Tibial nerve (tissue), 4 donors: Measurements from ENCODE around the gene ARID3A. TPM values are rescaled to one million over a fixed set of nuclear protein-coding genes. Genes with fewer than 3 reads are reported as not detected.

Source experiments
- DNase-seq, 2 donors: peaks; one replicate each; pipeline ENCODE4 v3.0.0-alpha.2; 2019; ENCODE audit warnings: low spot score in 2 of 2
- H3K27ac ChIP-seq, 4 donors: fragments of 200-600 bp; sonication (generic) in 3 of 4; one replicate each; pipeline ENCODE4 v1.5.1; 2017 to 2019; ENCODE audit warnings: mild to moderate bottlenecking in 1 of 4
- H3K27me3 ChIP-seq, 2 donors: fragments of 200-600 bp; sonication (generic) in 1 of 2; one replicate each; pipeline versions ENCODE4 v1.5.1 to v1.6.0; 2017 to 2019
- H3K36me3 ChIP-seq, 3 donors: fragments of 200-600 bp; sonication (generic); one replicate each; pipeline ENCODE4 v1.5.1; 2018 to 2019
- H3K4me1 ChIP-seq, 4 donors: fragments of 200-600 bp; sonication (generic) in 3 of 4; one replicate each; pipeline ENCODE4 v1.5.1; 2017 to 2019
- H3K4me3 ChIP-seq, 4 donors: fragments of 200-600 bp; sonication (generic) in 3 of 4; one replicate each; pipeline ENCODE4 v1.5.1; 2017 to 2019; ENCODE audit warnings: mild to moderate bottlenecking in 1 of 4, moderate library complexity in 1 of 4
- H3K9me3 ChIP-seq, 4 donors: fragments of 200-600 bp; sonication (generic) in 3 of 4; one replicate each; pipeline ENCODE4 v1.5.1; 2017 to 2019
- EP300 ChIP-seq, 2 donors: sonication (generic); formaldehyde crosslinking; IDR thresholded peaks; one replicate each; pipeline ENCODE4 v1.6.1; 2017; ENCODE audit warnings: antibody characterized with exemption in 2 of 2, mild to moderate bottlenecking in 1 of 2
- POLR2A ChIP-seq, 2 donors: fragments of 450-650 bp; IDR thresholded peaks; one replicate each; pipeline ENCODE4 v1.6.1; 2017; ENCODE audit warnings: antibody characterized with exemption in 2 of 2, mild to moderate bottlenecking in 2 of 2, moderate library complexity in 2 of 2
- WGBS, 2 donors: methylation state at CpG; one replicate each; pipeline ENCODE4 v1.1.5; 2018; 5-methylcytosine and 5-hydroxymethylcytosine counted together
- total RNA-seq, 4 donors: library from RNA; depleted of rRNA; stranded (reverse); fragments of >200 nt; gene quantifications; one replicate each; pipeline ENCODE4 v1.1.0, GENCODE V29; 2016
- TF ChIP-seq, protein P1 (sequence below), 5 experiments: fragments of 200-600 bp in 3 of 5; fragments of 450-650 bp in 2 of 5; sonication (generic) in 3 of 5; IDR thresholded peaks; one replicate each; pipeline ENCODE4 v1.5.1; 2016 to 2019; ENCODE audit warnings: antibody characterized with exemption in 5 of 5, mild to moderate bottlenecking in 3 of 5, moderate library complexity in 2 of 5

ARID3A gene
- total RNA-seq, 4 donors from 2014 or later = 8.1 to 15.3 (median 12.5) TPM

DNA sequence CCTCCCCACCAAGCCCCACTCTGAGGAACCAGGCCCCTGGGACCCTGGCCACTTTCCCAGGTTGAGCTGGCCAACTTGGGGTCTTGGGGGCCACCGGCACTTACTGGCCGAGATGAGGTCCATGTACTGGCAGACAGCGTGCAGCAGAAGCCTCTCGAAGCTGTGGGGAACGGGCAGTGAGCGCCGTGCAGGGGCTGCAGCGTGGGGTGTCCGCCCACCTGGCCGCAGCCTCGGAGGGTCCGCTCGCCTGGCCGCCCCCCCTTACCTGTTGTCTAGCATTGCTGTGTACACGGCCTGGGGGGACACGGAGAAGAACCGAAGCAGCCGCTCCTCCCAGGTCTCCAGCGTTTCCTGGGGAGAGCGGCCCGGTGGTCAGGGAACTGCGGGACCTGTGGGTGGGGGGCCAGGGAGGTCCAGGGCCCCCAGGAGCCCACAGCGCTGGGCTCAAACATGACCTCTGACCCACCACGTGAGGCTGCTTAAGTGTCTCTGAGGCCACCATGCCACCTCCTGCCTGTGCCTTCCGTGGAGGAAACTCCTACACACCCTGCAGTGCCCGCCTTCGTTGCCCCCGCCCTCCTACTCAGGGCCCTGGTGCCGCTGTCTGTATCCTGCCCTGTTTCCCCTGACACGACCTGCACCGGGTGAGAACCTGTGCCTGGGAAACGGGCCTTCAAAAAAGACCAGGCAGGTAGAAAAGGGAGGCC, 26.3 kb upstream of the ARID3A start:
- 87 to 89% methylated on average over 20 to 27 of the region's 32 CpGs for WGBS, 2 donors
- Histone ChIP-seq H3K36me3 (peaks cover 0 to 47% (median 0%) of the 10 kb centered on the region in 3 donors), H3K4me1 (peaks cover 0 to 6% (median 0%) of the 10 kb centered on the region in 4 donors), H3K9me3 (no peaks in the 10 kb centered on the region), H3K4me3 (no peak overlapping the region), H3K27me3 (no peaks in the 10 kb centered on the region), H3K27ac (no peak overlapping the region)
- no peak for DNase-seq
- TF ChIP-seq EP300 (IDR thresholded peaks at IDR 0.05) = no peak
- no peak for TF ChIP-seq POLR2A (IDR thresholded peaks at IDR 0.05)
- TF ChIP-seq, protein P1, sequence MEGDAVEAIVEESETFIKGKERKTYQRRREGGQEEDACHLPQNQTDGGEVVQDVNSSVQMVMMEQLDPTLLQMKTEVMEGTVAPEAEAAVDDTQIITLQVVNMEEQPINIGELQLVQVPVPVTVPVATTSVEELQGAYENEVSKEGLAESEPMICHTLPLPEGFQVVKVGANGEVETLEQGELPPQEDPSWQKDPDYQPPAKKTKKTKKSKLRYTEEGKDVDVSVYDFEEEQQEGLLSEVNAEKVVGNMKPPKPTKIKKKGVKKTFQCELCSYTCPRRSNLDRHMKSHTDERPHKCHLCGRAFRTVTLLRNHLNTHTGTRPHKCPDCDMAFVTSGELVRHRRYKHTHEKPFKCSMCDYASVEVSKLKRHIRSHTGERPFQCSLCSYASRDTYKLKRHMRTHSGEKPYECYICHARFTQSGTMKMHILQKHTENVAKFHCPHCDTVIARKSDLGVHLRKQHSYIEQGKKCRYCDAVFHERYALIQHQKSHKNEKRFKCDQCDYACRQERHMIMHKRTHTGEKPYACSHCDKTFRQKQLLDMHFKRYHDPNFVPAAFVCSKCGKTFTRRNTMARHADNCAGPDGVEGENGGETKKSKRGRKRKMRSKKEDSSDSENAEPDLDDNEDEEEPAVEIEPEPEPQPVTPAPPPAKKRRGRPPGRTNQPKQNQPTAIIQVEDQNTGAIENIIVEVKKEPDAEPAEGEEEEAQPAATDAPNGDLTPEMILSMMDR (IDR thresholded peaks at IDR 0.05) = no peak

DNA sequence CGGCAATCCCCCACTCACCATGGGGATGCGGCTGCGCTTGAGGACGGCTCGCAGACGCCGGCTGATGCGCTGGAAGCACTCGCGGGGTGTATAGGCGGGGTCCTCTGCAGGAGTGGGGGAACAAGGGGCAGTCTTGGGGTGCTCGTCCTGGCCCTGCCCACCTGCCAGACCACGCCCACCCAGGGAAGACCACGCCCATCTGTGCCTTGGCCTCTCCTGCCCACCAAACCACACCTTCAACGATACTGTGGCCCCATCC, 25.9 kb upstream of the ARID3A start:
- Histone ChIP-seq H3K9me3 (no peaks in the 10 kb centered on the region), H3K4me1 (peaks cover 0 to 6% (median 0%) of the 10 kb centered on the region in 4 donors), H3K27me3 (no peaks in the 10 kb centered on the region), H3K27ac (no peak overlapping the region), H3K36me3 (peaks cover 0 to 49% (median 0%) of the 10 kb centered on the region in 3 donors), H3K4me3 (no peak overlapping the region)
- TF ChIP-seq, protein P1 (IDR thresholded peaks at IDR 0.05) = no peak
- no peak for TF ChIP-seq POLR2A (IDR thresholded peaks at IDR 0.05)
- TF ChIP-seq EP300 (IDR thresholded peaks at IDR 0.05) = no peak
- no peak for DNase-seq
- 87 to 91% methylated on average over 15 of the region's 15 CpGs for WGBS, 2 donors

DNA sequence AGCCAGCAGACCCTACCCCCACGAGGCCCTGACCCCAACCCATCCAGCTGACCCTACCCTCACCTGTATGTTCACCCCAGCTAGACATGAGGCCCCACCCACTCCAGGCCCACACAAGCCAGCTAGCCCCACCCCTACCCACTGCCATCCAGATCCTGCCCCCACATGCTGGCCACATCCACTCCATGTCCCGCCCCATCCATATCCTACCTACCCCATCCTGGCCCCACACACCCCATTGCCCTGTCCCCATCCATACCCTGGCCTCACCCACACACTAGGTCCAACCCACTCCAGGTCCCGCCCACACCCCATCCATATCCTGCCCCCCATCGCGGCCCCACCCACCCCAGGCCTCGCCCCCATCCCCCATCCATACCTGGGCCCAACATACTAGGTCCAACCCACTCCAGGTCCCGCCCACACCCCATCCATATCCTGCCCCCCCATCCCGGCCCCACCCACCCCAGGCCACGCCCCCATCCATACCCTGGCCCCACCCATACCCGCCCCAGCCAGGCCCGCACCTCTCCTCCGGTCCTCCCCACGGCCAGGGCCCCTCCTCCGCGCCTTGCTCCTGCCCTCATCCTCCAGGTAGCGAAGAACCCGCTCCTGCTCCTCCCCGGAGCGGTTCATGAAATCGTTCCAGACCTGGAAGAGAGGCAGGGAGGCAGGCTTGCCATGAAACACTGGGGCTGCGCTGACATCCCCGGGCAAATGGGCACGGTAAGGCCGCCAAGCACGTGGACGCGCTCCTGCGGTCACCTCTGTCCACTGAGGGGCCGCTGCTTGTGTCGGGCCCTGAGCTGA, 25.3 kb upstream of the ARID3A start:
- no peak for DNase-seq
- TF ChIP-seq, protein P1 (IDR thresholded peaks at IDR 0.05) = no peak
- TF ChIP-seq POLR2A (IDR thresholded peaks at IDR 0.05) = no peak
- H3K4me3 ChIP-seq = no peak overlapping the region
- H3K36me3 ChIP-seq = peaks cover 0 to 49% (median 0%) of the 10 kb centered on the region in 3 donors
- H3K4me1 ChIP-seq = peaks cover 0 to 6% (median 0%) of the 10 kb centered on the region in 4 donors
- no peaks in the 10 kb centered on the region for H3K9me3 ChIP-seq
- 83 to 84% methylated on average over 27 to 30 of the region's 30 CpGs for WGBS, 2 donors
- H3K27ac ChIP-seq = no peak overlapping the region
- no peaks in the 10 kb centered on the region for H3K27me3 ChIP-seq

DNA sequence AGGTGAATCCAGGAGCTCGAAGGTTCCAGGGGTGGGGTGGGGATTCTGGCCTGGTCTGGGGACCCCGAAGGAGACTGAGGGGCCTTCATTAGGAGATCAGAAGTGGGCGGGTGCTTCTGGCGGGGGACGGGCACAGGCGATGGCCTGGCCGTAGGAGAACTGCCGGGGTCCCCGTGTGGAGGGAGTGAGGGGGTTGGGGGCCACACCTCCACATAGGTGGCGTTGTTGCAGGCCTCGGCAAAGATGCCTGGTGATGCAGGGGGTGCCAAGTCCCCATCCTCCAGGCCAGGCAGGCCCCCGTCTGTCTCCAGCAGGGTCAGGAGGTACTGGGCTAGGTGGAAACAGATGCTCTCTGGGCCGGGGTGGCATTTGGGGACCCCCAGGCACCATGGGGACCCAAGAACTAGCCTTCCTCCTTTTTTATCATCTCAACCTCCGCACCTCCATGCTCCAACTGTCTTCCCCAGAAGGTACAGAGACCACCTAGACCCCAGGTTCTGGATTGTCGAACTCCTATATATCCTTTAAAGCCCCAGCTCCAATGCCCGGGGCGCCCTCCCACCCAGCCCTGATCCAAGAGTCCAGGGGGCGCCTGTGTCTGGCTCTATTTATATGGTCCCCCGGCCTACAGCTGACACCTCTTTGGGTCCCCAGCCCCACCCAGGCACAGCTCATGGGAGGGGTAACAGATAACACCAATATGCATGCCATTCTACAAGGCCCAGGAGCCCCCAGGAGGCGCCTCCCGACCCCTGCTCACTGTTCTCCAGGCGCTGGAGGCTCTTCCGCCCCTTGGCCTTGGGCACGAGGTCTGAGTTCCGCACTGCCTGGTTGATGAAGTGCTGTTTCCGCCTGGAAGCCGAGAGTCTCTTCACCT, 24.4 kb upstream of the ARID3A start:
- Histone ChIP-seq H3K27ac (no peak overlapping the region), H3K27me3 (no peaks in the 10 kb centered on the region), H3K36me3 (peaks cover 0 to 49% (median 0%) of the 10 kb centered on the region in 3 donors), H3K4me1 (peaks cover 0 to 6% (median 0%) of the 10 kb centered on the region in 4 donors), H3K9me3 (no peaks in the 10 kb centered on the region), H3K4me3 (no peak overlapping the region)
- WGBS, 2 donors = 89 to 95% methylated on average over 22 to 27 of the region's 27 CpGs
- TF ChIP-seq POLR2A (IDR thresholded peaks at IDR 0.05) (no peak), EP300 (IDR thresholded peaks at IDR 0.05) (no peak)
- TF ChIP-seq, protein P1 (IDR thresholded peaks at IDR 0.05) = no peak
- DNase-seq = no peak
